K562 (cell line): ENCODE data around the gene TCHH. TPM values are rescaled to one million over a fixed set of nuclear protein-coding genes. Genes with fewer than 3 reads are reported as not detected.

Experiments
- ATAC-seq: fragments of 200-7000 bp; cut with Tn5 transposase; 3 replicates; pipeline ENCODE4 v1.9.1; 2020; ENCODE audit warnings: moderate library complexity
- BruUV-seq: library from RNA; stranded (reverse); fragments of 400-500 nt; replicated peaks from 2 replicates; lab custom pipeline; 2021; lab: Mats Ljungman, UMichigan
- CTCF ChIA-PET: fragments of 300-600 bp; formaldehyde crosslinking; extraction: SDS; loops from one replicate; lab custom pipeline; 2021; ENCODE audit warnings: low intra/inter-chr PET ratio; lab: Yijun Ruan, JAX
- POLR2A ChIA-PET: fragments of 300-600, 350-650 bp; sonication (Branson Sonifier 250); formaldehyde crosslinking; extraction: SDS; loops from one replicate; lab custom pipeline; 2021; ENCODE audit warnings: antibody characterized with exemption, inconsistent platforms; lab: Yijun Ruan, JAX
- DNase-seq, 4 experiments: peaks; one replicate each; pipeline versions ENCODE4 v3.0.0 to v3.0.0-alpha.2; 2011 to 2018; ENCODE audit warnings: low spot score in 3 of 4, mixed read lengths in 3 of 4; ENCODE audit errors: extremely low read depth in 1 of 4
- FAIRE-seq: peaks from 2 replicates; lab custom pipeline; 2011; peaks lifted over from hg19 to GRCh38; lab: Jason Lieb, UNC
- H2AFZ ChIP-seq: 2 replicates; pipeline ENCODE4 v1.6.0; 2011; ENCODE audit warnings: low read depth, low read length, control low read depth, inconsistent platforms
- H3K27ac ChIP-seq: fragments of 200-600 bp; 3 replicates; pipeline ENCODE4 v1.8.0; 2011; ENCODE audit warnings: low read depth, mild to moderate bottlenecking, control low read depth, inconsistent platforms, low read length, moderate library complexity, mixed read lengths; ENCODE audit errors: extremely low read depth
- H3K27me3 ChIP-seq, 2 experiments: fragments of 300-600 bp in 1 of 2; 2 replicates in 1 of 2; 3 replicates in 1 of 2; pipeline versions ENCODE4 v1.6.0 to v1.8.0; 2011; ENCODE audit warnings: inconsistent platforms in 2 of 2, low read length in 2 of 2, mild to moderate bottlenecking in 1 of 2, mixed read lengths in 1 of 2, moderate library complexity in 1 of 2; ENCODE audit not compliant: control insufficient read depth in 2 of 2, insufficient read depth in 2 of 2
- H3K36me3 ChIP-seq: fragments of 300-600 bp; 3 replicates; pipeline ENCODE4 v1.8.0; 2011; ENCODE audit warnings: mild to moderate bottlenecking, low read length, inconsistent platforms; ENCODE audit not compliant: control insufficient read depth, insufficient read depth
- H3K4me1 ChIP-seq, 2 experiments: fragments of 200-600 bp in 1 of 2; replicated peaks in 1 of 2; 2 replicates in 1 of 2; 3 replicates in 1 of 2; pipeline versions ENCODE4 v1.5.1 to v1.8.0; 2011; ENCODE audit warnings: inconsistent platforms in 2 of 2, low read length in 2 of 2, mild to moderate bottlenecking in 1 of 2, mixed read lengths in 1 of 2, moderate library complexity in 1 of 2; ENCODE audit not compliant: control insufficient read depth in 2 of 2, insufficient read depth in 2 of 2
- H3K4me2 ChIP-seq: 2 replicates; pipeline ENCODE4 v1.6.1; 2011; ENCODE audit warnings: low read length, control low read depth, inconsistent platforms, mixed read lengths; ENCODE audit not compliant: insufficient read depth
- H3K4me3 ChIP-seq: fragments of 200-600 bp; sonication (generic), shearing (Covaris generic); 2 replicates; pipeline ENCODE4 v1.5.1; 2016; ENCODE audit warnings: control low read depth, inconsistent platforms
- H3K79me2 ChIP-seq: fragments of 200-600 bp; 3 replicates; pipeline ENCODE4 v1.8.0; 2011; ENCODE audit warnings: low read length, inconsistent platforms; ENCODE audit not compliant: control insufficient read depth, insufficient read depth
- H3K9ac ChIP-seq, 2 experiments: 2 replicates each; pipeline versions ENCODE4 v1.6.0 to v1.6.1; 2011; ENCODE audit warnings: low read depth in 2 of 2, low read length in 2 of 2, control low read depth in 1 of 2, inconsistent platforms in 1 of 2, mild to moderate bottlenecking in 1 of 2, mixed read lengths in 1 of 2; ENCODE audit not compliant: insufficient read depth in 1 of 2
- H3K9me1 ChIP-seq: one replicate; pipeline ENCODE4 v1.6.0; 2011; ENCODE audit warnings: inconsistent platforms, mild to moderate bottlenecking, low read length, moderate library complexity; ENCODE audit not compliant: control insufficient read depth, insufficient read depth
- H3K9me3 ChIP-seq: replicated peaks from 2 replicates; pipeline ENCODE4 v1.5.1; 2011; ENCODE audit warnings: low read depth, low read length, inconsistent platforms; ENCODE audit not compliant: control insufficient read depth, insufficient read depth
- H4K20me1 ChIP-seq: replicated peaks from 2 replicates; pipeline ENCODE4 v1.6.1; 2011; ENCODE audit warnings: low read length, inconsistent platforms, mixed read lengths; ENCODE audit not compliant: control insufficient read depth, insufficient read depth
- CTCFL ChIP-seq: IDR thresholded peaks from 2 replicates; pipeline ENCODE4 v1.6.1; 2011; ENCODE audit warnings: borderline replicate concordance, low read depth, mild to moderate bottlenecking, moderate library complexity, low read length; ENCODE audit not compliant: insufficient read depth, poor library complexity, severe bottlenecking
- HNRNPH1 ChIP-seq: fragments of 200-400 bp; formaldehyde crosslinking; optimal IDR thresholded peaks from 2 replicates; pipeline ENCODE3; 2017; ENCODE audit warnings: low read depth, mild to moderate bottlenecking, low read length, moderate library complexity
- KDM1A ChIP-seq, 2 experiments: fragments of 450-650 bp; IDR thresholded peaks; 2 replicates each; pipeline ENCODE4 v1.6.1; 2016; ENCODE audit warnings: mild to moderate bottlenecking in 2 of 2
- PHTF2 ChIP-seq: fragments of 250-450 bp; sonication (Bioruptor Pico); IDR thresholded peaks from 2 replicates; pipeline ENCODE4 v1.5.0; 2021; ENCODE audit warnings: mild to moderate bottlenecking
- SMARCA5 ChIP-seq: fragments of 450-650 bp; IDR thresholded peaks from 2 replicates; pipeline ENCODE4 v1.6.1; 2016
- TCF3 ChIP-seq: sonication (generic); formaldehyde crosslinking; IDR thresholded peaks from 2 replicates; pipeline ENCODE4 v1.4.0; 2020; ENCODE audit warnings: mild to moderate bottlenecking, missing genetic modification reagents
- ZEB2 ChIP-seq: fragments of 450-650 bp; IDR thresholded peaks from 2 replicates; pipeline ENCODE4 v1.6.1; 2016
- ZNF146 ChIP-seq: IDR thresholded peaks from one replicate; pipeline ENCODE4 v1.6.1; 2018; ENCODE audit warnings: missing compliant biosample characterization; ENCODE audit not compliant: unreplicated experiment
- ZNF592 ChIP-seq: fragments of 450-650 bp; IDR thresholded peaks from 2 replicates; pipeline ENCODE4 v1.6.1; 2017; ENCODE audit warnings: antibody characterized with exemption, mild to moderate bottlenecking
- WGBS: fragments of 100-300 bp; shearing (Covaris generic); methylation state at CpG from one replicate; pipeline ENCODE4 v1.1.6; 2016; ENCODE audit warnings: low coverage, mixed read lengths; ENCODE audit not compliant: insufficient coverage; ENCODE audit errors: missing lambda C conversion rate; 5-methylcytosine and 5-hydroxymethylcytosine counted together
- in situ Hi-C: fragments of 300-500 bp; cut with MboI; formaldehyde crosslinking; loops from 4 replicates; pipeline ENCODE4 v1.15.0; 2018; ENCODE audit warnings: inconsistent platforms, mixed read lengths
- intact Hi-C: fragments of 100-400 bp; cut with micrococcal nuclease; formaldehyde crosslinking; loops from 2 replicates; pipeline ENCODE4 v1.14.2; 2022
- polyA plus RNA-seq, 8 experiments: library from polyadenylated mRNA; depleted of rRNA in 4 of 8; stranded (reverse) in 5 of 8; unstranded in 3 of 8; fragments of >200 nt; fragmentation: Nextera tagmentation in 2 of 8; fragmentation: Illumina TruSeq in 1 of 8; extraction: Ambion mirVana in 2 of 8; extraction: Trizol in 1 of 8; gene quantifications; 2 replicates each; pipeline versions ENCODE4 v1.2.1 to v1.2.3, GENCODE V29; 2011 to 2014; ENCODE audit warnings: inconsistent platforms in 1 of 8, missing spikeins in 1 of 8
- total RNA-seq, 7 experiments: library from RNA; depleted of rRNA in 6 of 7; stranded (reverse); fragments of >200 nt in 6 of 7; fragmentation: Illumina TruSeq in 2 of 7; extraction: Trizol in 2 of 7; gene quantifications; 2 replicates each; pipeline versions ENCODE4 v1.2.1 to v1.2.3, GENCODE V29; 2011 to 2021; ENCODE audit warnings: low replicate concordance in 1 of 7
- TF ChIP-seq, protein P1 (sequence below): sonication (generic); formaldehyde crosslinking; IDR thresholded peaks from 2 replicates; pipeline ENCODE4 v1.8.0; 2023; ENCODE audit warnings: missing genetic modification reagents, mild to moderate bottlenecking, borderline replicate concordance

TCHH gene
- total and polyA plus RNA-seq, 9 of the 15 experiments (the other 6 are each of a cell fraction or from before 2014, with no cell fraction given): not detected

DNA sequence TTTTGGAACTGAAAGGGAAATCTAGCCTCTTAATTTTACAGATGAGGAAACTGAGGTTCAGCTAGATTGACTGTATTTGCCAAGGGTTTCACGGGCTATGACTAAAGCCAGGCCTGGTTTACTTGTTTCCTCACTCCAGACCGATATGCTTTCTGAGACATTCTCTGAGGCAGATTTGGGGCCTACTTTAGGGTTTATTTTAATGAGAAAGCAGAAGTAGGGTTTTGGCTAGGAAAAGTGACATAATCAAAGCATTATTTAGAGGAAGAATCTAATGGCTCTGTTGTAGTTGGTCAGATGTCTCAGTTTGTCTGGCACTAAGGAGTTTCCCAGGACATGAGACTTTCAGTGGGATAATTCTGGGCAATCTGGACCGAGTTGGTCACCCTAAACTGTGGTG lies 45.3 kb upstream of the TCHH start (continued):
- TF ChIP-seq ZNF592 (no peak), CTCFL (no peak), SMARCA5 (no peak)

GRCh38 chr1:152159144-152159543 lies 43.9 kb upstream of the TCHH start, which contains the start of gene RPTN:
RPTN (minus strand) TSS chr1:152159228; CDS start chr1:152157889, 1,339 bp downstream.
- Histone ChIP-seq H3K4me3 (no peak within 1 kb of the TSS), H3K4me1 (no peaks in the 10 kb centered on the region), H4K20me1 (no peaks in the 10 kb centered on the region), H3K9me1 (no peaks in the 10 kb centered on the region), H3K27ac (no peak within 1 kb of the TSS), H3K36me3 (no peaks in the 10 kb centered on the region), H3K4me2 (no peak within 1 kb of the TSS), H3K27me3 (no peaks in the 10 kb centered on the region; a peak in 2 of 5 replicates), H3K9me3 (no peaks in the 10 kb centered on the region), H3K9ac (no peak within 1 kb of the TSS), H2AFZ (no peak within 1 kb of the TSS), H3K79me2 (no peaks in the 10 kb centered on the region; the same call in 2 of the 3 replicates)
- in situ Hi-C loops: no loop called here
- ChIA-PET POLR2A (interaction anchor here (0.6 to 1.2 kb wide), 4 partner anchors 8 to 315 kb away, joined by 3 to 4 read pairs (median 3); no protein-coding TSS in a partner anchor), CTCF (no interaction called here)
- 0% methylated on average over 1 of the region's 1 CpG for WGBS
- no peak for ATAC-seq
- intact Hi-C loops: no loop called here
- BruUV-seq: no TSS peak
- DNase-seq: no peak
- no peak for FAIRE-seq
- TF ChIP-seq ZNF146 (CRISPR knock-in tag): no peak
- TF ChIP-seq KDM1A (IDR thresholded peaks at IDR 0.05): no peak
- TF ChIP-seq TCF3 (CRISPR knock-in tag): no peak
- no peak for TF ChIP-seq PHTF2 (CRISPR knock-in tag)
- no peak for TF ChIP-seq HNRNPH1
- TF ChIP-seq ZEB2: no peak
- TF ChIP-seq, protein P1, sequence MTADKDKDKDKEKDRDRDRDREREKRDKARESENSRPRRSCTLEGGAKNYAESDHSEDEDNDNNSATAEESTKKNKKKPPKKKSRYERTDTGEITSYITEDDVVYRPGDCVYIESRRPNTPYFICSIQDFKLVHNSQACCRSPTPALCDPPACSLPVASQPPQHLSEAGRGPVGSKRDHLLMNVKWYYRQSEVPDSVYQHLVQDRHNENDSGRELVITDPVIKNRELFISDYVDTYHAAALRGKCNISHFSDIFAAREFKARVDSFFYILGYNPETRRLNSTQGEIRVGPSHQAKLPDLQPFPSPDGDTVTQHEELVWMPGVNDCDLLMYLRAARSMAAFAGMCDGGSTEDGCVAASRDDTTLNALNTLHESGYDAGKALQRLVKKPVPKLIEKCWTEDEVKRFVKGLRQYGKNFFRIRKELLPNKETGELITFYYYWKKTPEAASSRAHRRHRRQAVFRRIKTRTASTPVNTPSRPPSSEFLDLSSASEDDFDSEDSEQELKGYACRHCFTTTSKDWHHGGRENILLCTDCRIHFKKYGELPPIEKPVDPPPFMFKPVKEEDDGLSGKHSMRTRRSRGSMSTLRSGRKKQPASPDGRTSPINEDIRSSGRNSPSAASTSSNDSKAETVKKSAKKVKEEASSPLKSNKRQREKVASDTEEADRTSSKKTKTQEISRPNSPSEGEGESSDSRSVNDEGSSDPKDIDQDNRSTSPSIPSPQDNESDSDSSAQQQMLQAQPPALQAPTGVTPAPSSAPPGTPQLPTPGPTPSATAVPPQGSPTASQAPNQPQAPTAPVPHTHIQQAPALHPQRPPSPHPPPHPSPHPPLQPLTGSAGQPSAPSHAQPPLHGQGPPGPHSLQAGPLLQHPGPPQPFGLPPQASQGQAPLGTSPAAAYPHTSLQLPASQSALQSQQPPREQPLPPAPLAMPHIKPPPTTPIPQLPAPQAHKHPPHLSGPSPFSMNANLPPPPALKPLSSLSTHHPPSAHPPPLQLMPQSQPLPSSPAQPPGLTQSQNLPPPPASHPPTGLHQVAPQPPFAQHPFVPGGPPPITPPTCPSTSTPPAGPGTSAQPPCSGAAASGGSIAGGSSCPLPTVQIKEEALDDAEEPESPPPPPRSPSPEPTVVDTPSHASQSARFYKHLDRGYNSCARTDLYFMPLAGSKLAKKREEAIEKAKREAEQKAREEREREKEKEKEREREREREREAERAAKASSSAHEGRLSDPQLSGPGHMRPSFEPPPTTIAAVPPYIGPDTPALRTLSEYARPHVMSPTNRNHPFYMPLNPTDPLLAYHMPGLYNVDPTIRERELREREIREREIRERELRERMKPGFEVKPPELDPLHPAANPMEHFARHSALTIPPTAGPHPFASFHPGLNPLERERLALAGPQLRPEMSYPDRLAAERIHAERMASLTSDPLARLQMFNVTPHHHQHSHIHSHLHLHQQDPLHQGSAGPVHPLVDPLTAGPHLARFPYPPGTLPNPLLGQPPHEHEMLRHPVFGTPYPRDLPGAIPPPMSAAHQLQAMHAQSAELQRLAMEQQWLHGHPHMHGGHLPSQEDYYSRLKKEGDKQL: no peak
